GM15510 (cell line): ENCODE data around the gene TMEM117.

Experiments used
- POLR2A ChIP-seq: IDR thresholded peaks from 3 replicates; pipeline ENCODE4 v1.6.1; 2011; ENCODE audit warnings: borderline replicate concordance; ENCODE audit not compliant: insufficient read length; ENCODE audit errors: extremely low read depth

The TMEM117 gene

DNA sequence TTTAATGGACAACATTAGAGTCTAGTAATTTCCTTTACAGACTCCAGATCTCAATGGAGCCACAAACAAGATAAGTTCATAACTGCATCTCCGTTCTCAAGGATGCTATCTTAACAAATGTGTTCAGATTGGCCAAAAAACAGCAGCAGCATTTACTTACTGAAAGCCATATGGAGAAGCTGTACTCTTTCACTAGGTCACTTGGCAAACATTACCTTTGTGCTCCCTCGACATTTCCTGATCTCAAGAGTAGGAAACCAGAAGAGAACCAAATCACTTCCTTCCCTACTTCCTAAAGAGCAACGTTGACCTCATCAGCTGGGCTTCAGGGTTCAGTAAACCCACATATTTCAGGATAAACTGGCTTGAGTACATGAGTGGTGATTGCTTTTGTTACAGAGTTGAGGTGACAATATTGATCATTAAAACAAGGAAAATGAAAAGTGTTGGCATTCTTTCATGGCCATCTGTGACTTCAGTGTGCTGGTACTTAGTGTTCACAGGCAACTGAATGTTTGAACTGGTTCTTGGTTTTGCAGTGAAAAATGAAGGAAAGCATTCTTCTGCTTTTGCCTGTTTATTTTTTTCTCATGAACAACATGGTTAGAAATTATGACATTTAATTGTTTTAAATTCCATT is 449.6 kb downstream of the TMEM117 start:
- no peak for TF ChIP-seq POLR2A

DNA sequence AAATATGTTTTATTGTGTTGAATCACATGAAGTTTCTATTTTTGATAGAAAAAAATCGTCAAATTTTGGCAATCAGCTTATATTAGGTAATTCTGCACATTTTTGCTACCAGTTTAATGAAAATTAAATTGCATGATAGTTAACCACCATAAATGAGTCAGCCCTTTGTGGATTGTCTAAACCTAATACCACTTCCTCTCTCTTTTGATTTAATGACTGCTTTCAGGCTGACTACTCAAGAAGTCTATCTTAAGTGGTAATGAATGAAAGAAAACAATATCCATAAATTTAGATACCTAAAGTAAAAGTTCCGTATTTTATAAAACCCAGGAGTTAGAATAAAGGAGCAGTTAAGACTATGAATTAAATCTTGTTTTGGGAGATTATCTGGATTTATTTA is 450.5 kb downstream of the TMEM117 start:
- no peak for TF ChIP-seq POLR2A

DNA sequence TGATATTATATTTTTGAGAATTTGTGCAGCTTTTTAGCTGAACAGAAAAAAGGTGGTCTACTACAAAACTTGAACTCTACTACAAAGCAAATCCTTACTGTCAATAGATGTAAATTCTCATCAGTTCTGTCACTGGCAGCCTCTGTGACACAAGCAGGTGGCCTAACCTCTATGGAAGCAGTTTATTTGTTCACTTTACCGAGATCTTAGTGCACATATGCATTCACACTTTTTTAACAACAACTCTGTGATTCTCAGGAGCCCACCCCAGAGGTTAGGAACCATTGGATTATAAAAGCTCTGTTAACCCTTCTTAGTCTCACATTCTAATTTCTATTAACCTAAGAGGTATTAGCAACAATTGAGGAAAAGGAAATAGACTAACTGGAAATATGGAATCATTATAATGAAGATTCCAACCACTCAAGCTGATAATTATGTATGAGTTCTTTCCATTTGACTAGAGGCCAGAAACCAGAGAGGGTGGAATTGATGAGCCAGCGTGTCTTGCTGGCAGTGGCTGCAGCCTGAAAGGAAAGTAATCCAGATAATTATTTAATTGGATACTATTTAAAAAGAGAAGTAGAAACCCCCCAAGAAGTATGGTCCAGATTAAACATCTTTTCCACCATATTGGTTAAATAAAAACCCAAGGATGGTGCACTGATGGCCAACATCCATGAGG is 451.1 kb downstream of the TMEM117 start:
- no peak for TF ChIP-seq POLR2A

- TF ChIP-seq POLR2A = no peak
Observed at GRCh38 chr12:44287545-44287944, 451.7 kb downstream of the TMEM117 start.

- TF ChIP-seq POLR2A = no peak
Observed at GRCh38 chr12:44294649-44295048, 458.8 kb downstream of the TMEM117 start.

DNA sequence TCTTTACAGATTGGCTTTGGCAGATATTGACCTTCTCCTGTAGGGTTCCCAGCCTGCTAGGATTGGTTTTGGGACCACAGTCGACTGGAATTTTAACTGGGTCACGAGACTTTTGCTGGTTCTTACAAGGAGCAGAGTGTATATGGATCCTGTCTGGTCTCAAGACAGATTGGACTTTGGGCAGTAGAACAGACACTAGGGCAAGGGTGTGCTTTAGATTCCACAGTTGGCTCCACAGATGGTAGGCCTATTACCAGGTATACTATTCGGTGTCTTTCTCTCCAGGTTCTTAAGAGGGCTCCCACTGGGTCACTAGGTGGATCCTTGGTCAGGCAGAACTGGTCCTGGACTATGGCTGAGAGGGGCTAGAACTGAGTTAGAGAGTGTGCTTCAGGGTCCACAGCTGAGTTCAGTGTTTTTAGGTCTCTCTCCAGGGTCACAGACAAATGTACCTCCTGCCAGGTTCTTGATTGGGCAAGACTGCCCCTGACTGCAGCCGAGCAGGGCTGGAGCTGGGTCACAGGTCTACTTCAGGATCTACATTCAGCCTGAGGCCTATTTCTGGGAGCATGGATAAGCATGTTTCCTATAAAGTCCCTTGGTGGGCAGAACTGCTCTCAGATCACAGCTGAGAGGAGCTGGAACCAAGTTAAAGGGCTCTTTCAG is 460.2 kb downstream of the TMEM117 start:
- no peak for TF ChIP-seq POLR2A

- TF ChIP-seq POLR2A = no peak
Observed at GRCh38 chr12:44296624-44297197, 460.8 kb downstream of the TMEM117 start.

- TF ChIP-seq POLR2A = no peak
Observed at GRCh38 chr12:44299524-44299923, 463.6 kb downstream of the TMEM117 start.

GRCh38 chr12:44307506-44308168 is 471.8 kb downstream of the TMEM117 start:
- no peak for TF ChIP-seq POLR2A

- TF ChIP-seq POLR2A = no peak
Observed at GRCh38 chr12:44313188-44313587, 477.3 kb downstream of the TMEM117 start.

DNA sequence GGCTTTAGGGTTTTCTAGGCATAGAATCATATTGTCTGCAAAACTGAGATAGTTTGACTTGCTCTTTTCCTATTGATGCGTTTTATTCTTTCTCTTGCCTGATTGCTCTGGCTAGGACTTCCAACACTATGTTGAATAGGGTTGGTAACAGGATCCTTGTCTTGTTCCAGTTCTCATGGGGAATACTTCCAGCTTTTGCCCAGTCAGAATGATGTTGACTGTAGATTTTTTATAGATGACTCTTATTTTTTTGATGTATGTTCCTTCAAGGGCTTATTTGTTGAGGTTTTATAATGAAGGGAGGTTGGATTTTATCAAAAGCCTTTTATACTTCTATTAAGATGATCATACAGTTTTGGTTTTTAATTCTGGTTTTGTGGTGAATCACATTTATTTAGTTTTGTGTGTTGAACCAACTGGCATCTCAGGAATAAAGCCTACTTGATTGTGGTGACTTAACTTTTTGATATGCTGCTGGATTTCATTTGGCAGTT is 478.2 kb downstream of the TMEM117 start:
- no peak for TF ChIP-seq POLR2A

DNA sequence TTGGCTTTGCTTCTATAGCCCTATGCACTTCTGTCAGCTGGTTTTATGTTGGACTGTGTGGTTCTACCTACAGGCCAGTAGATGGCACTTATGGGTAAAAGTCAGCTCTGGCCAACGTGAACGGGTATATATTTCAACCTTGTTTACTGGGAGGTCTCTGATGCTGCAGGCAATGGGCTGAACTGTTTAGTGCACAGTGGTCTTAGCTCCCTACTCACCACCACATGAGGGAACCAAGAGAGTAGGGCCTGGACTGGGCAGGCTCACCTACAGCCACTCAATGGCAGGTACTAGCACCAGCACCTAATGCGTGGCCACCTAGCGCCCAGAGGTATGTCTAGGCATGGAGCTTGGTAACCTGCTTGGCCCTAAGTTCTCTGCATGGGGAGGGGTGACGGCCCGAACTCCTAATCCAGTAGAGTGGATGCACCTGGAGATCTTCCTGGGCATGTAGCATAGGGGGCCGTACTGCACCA is 481.8 kb downstream of the TMEM117 start:
- TF ChIP-seq POLR2A = no peak

DNA sequence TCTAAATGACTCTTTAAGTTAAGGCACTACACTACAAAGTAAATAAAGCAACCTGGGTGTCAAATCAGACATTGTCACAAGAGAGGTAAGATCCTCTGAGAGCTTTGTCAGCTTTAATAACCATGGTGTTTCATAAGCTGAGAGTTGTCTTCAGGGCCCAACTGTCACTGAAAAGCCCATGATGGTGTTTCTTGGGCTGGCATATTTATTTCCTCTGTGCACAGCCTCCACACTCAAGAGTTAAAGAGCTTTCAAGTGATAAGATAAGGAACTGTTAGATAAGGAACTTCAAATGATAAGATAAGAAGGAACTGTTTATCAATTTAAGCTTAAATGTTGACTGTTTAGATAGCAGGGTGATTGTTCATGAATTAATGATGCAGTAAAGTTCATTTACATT is 495.4 kb downstream of the TMEM117 start:
- no peak for TF ChIP-seq POLR2A

- no peak for TF ChIP-seq POLR2A
Observed at GRCh38 chr12:44334347-44334746, 498.5 kb downstream of the TMEM117 start.

DNA sequence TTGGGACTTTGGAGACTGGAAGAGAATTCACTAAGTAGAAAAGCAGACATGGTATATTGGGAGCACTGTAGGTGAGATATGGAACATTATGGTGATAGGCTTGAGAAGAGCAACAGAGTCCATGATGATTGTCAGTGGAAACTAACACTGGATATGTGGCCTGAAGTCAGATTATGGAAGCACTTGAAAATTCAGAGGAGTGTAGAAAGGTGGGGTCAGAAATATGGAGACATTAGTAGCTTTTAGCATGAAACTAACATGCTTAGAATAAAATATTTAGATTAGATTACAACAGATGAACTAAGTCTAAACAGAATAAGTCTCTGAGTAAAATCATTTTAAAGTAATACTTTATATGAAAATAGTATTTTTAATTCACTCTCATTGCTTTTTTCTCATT is 499.1 kb downstream of the TMEM117 start:
- TF ChIP-seq POLR2A = no peak
